ENCODE measurements around the gene NDE1.

DNA sequence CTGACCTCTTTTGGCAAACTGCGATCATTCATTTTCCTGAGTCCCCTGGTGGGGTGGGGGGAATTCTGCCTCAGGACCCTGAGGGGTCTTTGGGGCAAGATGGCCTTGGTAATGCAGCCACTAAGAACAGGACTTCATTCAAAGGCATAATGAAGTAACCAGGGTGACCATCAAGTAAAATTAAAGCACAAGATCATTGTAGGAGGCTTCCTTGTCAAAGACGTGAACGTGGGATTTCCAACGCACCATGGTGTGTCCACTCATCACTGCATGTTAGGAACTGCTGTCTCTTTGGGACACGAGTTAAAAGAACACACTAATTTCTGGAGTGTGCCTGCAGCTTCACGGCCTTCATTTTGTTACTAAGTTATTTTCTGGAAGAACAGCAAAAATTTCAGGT is 51.3 kb downstream of the NDE1 start:
- TF ChIP-seq TCF12 (IDR thresholded peaks at IDR 0.05), result no peak
- TF ChIP-seq RAD21 (IDR thresholded peaks at IDR 0.05; ENCODE audit: low read length), result no peak
- no peak for TF ChIP-seq CHD2 (IDR thresholded peaks at IDR 0.05; ENCODE audit: low read length, partially characterized antibody)
- TF ChIP-seq, protein P1, sequence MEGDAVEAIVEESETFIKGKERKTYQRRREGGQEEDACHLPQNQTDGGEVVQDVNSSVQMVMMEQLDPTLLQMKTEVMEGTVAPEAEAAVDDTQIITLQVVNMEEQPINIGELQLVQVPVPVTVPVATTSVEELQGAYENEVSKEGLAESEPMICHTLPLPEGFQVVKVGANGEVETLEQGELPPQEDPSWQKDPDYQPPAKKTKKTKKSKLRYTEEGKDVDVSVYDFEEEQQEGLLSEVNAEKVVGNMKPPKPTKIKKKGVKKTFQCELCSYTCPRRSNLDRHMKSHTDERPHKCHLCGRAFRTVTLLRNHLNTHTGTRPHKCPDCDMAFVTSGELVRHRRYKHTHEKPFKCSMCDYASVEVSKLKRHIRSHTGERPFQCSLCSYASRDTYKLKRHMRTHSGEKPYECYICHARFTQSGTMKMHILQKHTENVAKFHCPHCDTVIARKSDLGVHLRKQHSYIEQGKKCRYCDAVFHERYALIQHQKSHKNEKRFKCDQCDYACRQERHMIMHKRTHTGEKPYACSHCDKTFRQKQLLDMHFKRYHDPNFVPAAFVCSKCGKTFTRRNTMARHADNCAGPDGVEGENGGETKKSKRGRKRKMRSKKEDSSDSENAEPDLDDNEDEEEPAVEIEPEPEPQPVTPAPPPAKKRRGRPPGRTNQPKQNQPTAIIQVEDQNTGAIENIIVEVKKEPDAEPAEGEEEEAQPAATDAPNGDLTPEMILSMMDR (IDR thresholded peaks at IDR 0.05), result no peak
- no peak for TF ChIP-seq YY1 (IDR thresholded peaks at IDR 0.05; ENCODE audit: low read depth)
- no peak for TF ChIP-seq GATA2 (CRISPR knock-in tag; IDR thresholded peaks at IDR 0.05)
- TF ChIP-seq EP300 (IDR thresholded peaks at IDR 0.05; ENCODE audit: borderline replicate concordance in 1 of 2, low read depth in 1 of 2, low read length in 1 of 2), result no peak
- no peak for TF ChIP-seq GABPA (IDR thresholded peaks at IDR 0.05; ENCODE audit: low read depth)
- TF ChIP-seq, protein P2, sequence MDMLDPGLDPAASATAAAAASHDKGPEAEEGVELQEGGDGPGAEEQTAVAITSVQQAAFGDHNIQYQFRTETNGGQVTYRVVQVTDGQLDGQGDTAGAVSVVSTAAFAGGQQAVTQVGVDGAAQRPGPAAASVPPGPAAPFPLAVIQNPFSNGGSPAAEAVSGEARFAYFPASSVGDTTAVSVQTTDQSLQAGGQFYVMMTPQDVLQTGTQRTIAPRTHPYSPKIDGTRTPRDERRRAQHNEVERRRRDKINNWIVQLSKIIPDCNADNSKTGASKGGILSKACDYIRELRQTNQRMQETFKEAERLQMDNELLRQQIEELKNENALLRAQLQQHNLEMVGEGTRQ (IDR thresholded peaks at IDR 0.05; ENCODE audit: borderline replicate concordance, low read depth, low read length), result no peak

Data from SK-N-SH (cell line).